ENCODE results near the gene MRPL51. TPM values are rescaled to one million over a fixed set of nuclear protein-coding genes. Genes with fewer than 3 reads are reported as not detected.
"Not testable (repeated sequence)": the region's sequence is repeated elsewhere in the genome, so short reads cannot be mapped to it uniquely, and the experiment has no call there.

The MRPL51 gene
- total RNA-seq, 1 donor, result 68.8 TPM

GRCh38 chr12:6478416-6478815, 14.6 kb downstream of the MRPL51 start:
- Histone ChIP-seq H3K27ac (ENCODE audit: low read depth, low read length) (no peak overlapping the region), H3K4me3 (ENCODE audit: insufficient read depth, low read length) (no peak overlapping the region), H3K4me1 (ENCODE audit: insufficient read depth, low read length) (peaks cover 6% of the 10 kb centered on the region), H3K36me3 (ENCODE audit: insufficient read depth, low read length) (no peaks in the 10 kb centered on the region), H2AFZ (ENCODE audit: low read length) (no peak overlapping the region), H3K27me3 (ENCODE audit: insufficient read depth, low read length) (peaks cover 5% of the 10 kb centered on the region), H3K79me2 (ENCODE audit: insufficient read depth, low read length) (no peaks in the 10 kb centered on the region), H3K9me3 (ENCODE audit: low read depth, low read length) (no peaks in the 10 kb centered on the region), H4K20me1 (ENCODE audit: insufficient read depth, low read length) (no peaks in the 10 kb centered on the region), H3K4me2 (ENCODE audit: insufficient read depth, low read length) (no peak overlapping the region)
- no peak for TF ChIP-seq CTCF (IDR thresholded peaks at IDR 0.05; ENCODE audit: extremely low read depth, low read depth, low read length)
- no peak for DNase-seq (ENCODE audit: insufficient read length, low spot score, missing footprints)

GRCh38 chr12:6477601-6478377, 15.3 kb downstream of the MRPL51 start:
- H3K36me3 ChIP-seq (ENCODE audit: insufficient read depth, low read length); H3K79me2 ChIP-seq (ENCODE audit: insufficient read depth, low read length); H3K27ac ChIP-seq (ENCODE audit: low read depth, low read length); H3K4me3 ChIP-seq (ENCODE audit: insufficient read depth, low read length); DNase-seq (ENCODE audit: insufficient read length, low spot score, missing footprints); H3K4me2 ChIP-seq (ENCODE audit: insufficient read depth, low read length); H2AFZ ChIP-seq (ENCODE audit: low read length); H4K20me1 ChIP-seq (ENCODE audit: insufficient read depth, low read length); H3K27me3 ChIP-seq (ENCODE audit: insufficient read depth, low read length); H3K9me3 ChIP-seq (ENCODE audit: low read depth, low read length); H3K4me1 ChIP-seq (ENCODE audit: insufficient read depth, low read length): not testable (repeated sequence)

GRCh38 chr12:6476489-6476888, 16.6 kb downstream of the MRPL51 start:
- Histone ChIP-seq H3K27ac (ENCODE audit: low read depth, low read length) (peak overlapping the region; percentile 49), H3K79me2 (ENCODE audit: insufficient read depth, low read length) (no peaks in the 10 kb centered on the region), H3K9me3 (ENCODE audit: low read depth, low read length) (no peaks in the 10 kb centered on the region), H3K4me2 (ENCODE audit: insufficient read depth, low read length) (peak overlapping the region; percentile 33), H3K4me1 (ENCODE audit: insufficient read depth, low read length) (peaks cover 9% of the 10 kb centered on the region), H4K20me1 (ENCODE audit: insufficient read depth, low read length) (no peaks in the 10 kb centered on the region), H3K36me3 (ENCODE audit: insufficient read depth, low read length) (no peaks in the 10 kb centered on the region), H3K4me3 (ENCODE audit: insufficient read depth, low read length) (no peak overlapping the region), H2AFZ (ENCODE audit: low read length) (no peak overlapping the region), H3K27me3 (ENCODE audit: insufficient read depth, low read length) (peaks cover 5% of the 10 kb centered on the region)
- TF ChIP-seq CTCF (IDR thresholded peaks at IDR 0.05; ENCODE audit: extremely low read depth, low read depth, low read length), result no peak
- DNase-seq (ENCODE audit: insufficient read length, low spot score, missing footprints), result peak; percentile 93

GRCh38 chr12:6475233-6475975, 17.7 kb downstream of the MRPL51 start:
- not testable (repeated sequence) for H3K4me2 ChIP-seq (ENCODE audit: insufficient read depth, low read length); H3K9me3 ChIP-seq (ENCODE audit: low read depth, low read length); H4K20me1 ChIP-seq (ENCODE audit: insufficient read depth, low read length); H3K79me2 ChIP-seq (ENCODE audit: insufficient read depth, low read length); H3K4me3 ChIP-seq (ENCODE audit: insufficient read depth, low read length); H3K27ac ChIP-seq (ENCODE audit: low read depth, low read length); H3K27me3 ChIP-seq (ENCODE audit: insufficient read depth, low read length); DNase-seq (ENCODE audit: insufficient read length, low spot score, missing footprints); H3K36me3 ChIP-seq (ENCODE audit: insufficient read depth, low read length); H2AFZ ChIP-seq (ENCODE audit: low read length)
- H3K4me1 ChIP-seq (ENCODE audit: insufficient read depth, low read length), result peaks cover 13% of the 10 kb centered on the region

- no peak for TF ChIP-seq CTCF (IDR thresholded peaks at IDR 0.05; ENCODE audit: extremely low read depth, low read depth, low read length)
- no peak overlapping the region for H3K4me2 ChIP-seq (ENCODE audit: insufficient read depth, low read length)
- peaks cover 10% of the 10 kb centered on the region for H4K20me1 ChIP-seq (ENCODE audit: insufficient read depth, low read length)
- no peaks in the 10 kb centered on the region for H3K27me3 ChIP-seq (ENCODE audit: insufficient read depth, low read length)
- DNase-seq (ENCODE audit: insufficient read length, low spot score, missing footprints), result no peak
- H3K4me1 ChIP-seq (ENCODE audit: insufficient read depth, low read length), result peaks cover 35% of the 10 kb centered on the region
- H3K4me3 ChIP-seq (ENCODE audit: insufficient read depth, low read length), result no peak overlapping the region
- peaks cover 29% of the 10 kb centered on the region for H3K79me2 ChIP-seq (ENCODE audit: insufficient read depth, low read length)
- no peaks in the 10 kb centered on the region for H3K36me3 ChIP-seq (ENCODE audit: insufficient read depth, low read length)
- H3K27ac ChIP-seq (ENCODE audit: low read depth, low read length), result no peak overlapping the region
- H2AFZ ChIP-seq (ENCODE audit: low read length), result no peak overlapping the region
- H3K9me3 ChIP-seq (ENCODE audit: low read depth, low read length), result no peaks in the 10 kb centered on the region
Measured at GRCh38 chr12:6472491-6472890, 20.6 kb downstream of the MRPL51 start.

Data from osteoblast (primary cell).